HepG2 (cell line): ENCODE results near the gene DGCR2. TPM values are rescaled to one million over a fixed set of nuclear protein-coding genes. Genes with fewer than 3 reads are reported as not detected.

Experiments used
- ATAC-seq: fragments of 200-7000 bp; cut with Tn5 transposase; 3 replicates; pipeline ENCODE4 v1.9.1; 2020; ENCODE audit warnings: mild to moderate bottlenecking, moderate library complexity
- BruUV-seq: library from RNA; stranded (reverse); fragments of 400-500 nt; replicated peaks from 2 replicates; lab custom pipeline; 2021; lab: Mats Ljungman, UMichigan
- CTCF ChIA-PET: fragments of 300-600 bp; formaldehyde crosslinking; extraction: SDS; loops from one replicate; lab custom pipeline; 2021; ENCODE audit warnings: low total read pairs, inconsistent platforms, low intra/inter-chr PET ratio; lab: Yijun Ruan, JAX
- POLR2A ChIA-PET: fragments of 350-600 bp; sonication (Branson Sonifier 250); formaldehyde crosslinking; loops from one replicate; lab custom pipeline; 2020; ENCODE audit warnings: antibody characterized with exemption, inconsistent platforms; lab: Yijun Ruan, JAX
- DNase-seq: peaks from one replicate; pipeline ENCODE4 v3.0.0-alpha.2; 2015; ENCODE audit warnings: low spot score
- FAIRE-seq: peaks from 3 replicates; lab custom pipeline; 2011; peaks lifted over from hg19 to GRCh38; lab: Jason Lieb, UNC
- H2AFZ ChIP-seq: one replicate; pipeline ENCODE4 v1.6.1; 2011; ENCODE audit warnings: low read length, inconsistent platforms
- H3K27ac ChIP-seq: fragments of 300-600 bp; 3 replicates; pipeline ENCODE4 v1.8.0; 2011; ENCODE audit warnings: mixed run types, mild to moderate bottlenecking, mixed read lengths, low read length, inconsistent platforms; ENCODE audit not compliant: insufficient read depth; ENCODE audit errors: extremely low read length
- H3K27me3 ChIP-seq, 2 experiments: fragments of 200-600 bp in 1 of 2; 2 replicates in 1 of 2; 3 replicates in 1 of 2; pipeline versions ENCODE4 v1.6.0 to v1.8.0; 2011; ENCODE audit warnings: low read length in 2 of 2, mild to moderate bottlenecking in 2 of 2, moderate library complexity in 2 of 2, inconsistent platforms in 1 of 2; ENCODE audit not compliant: insufficient read depth in 2 of 2, control insufficient read depth in 1 of 2
- H3K36me3 ChIP-seq, 2 experiments: fragments of 200-600 bp in 1 of 2; replicated peaks in 1 of 2; 2 replicates in 1 of 2; 3 replicates in 1 of 2; pipeline versions ENCODE4 v1.5.1 to v1.8.0; 2011; ENCODE audit warnings: low read length in 2 of 2, inconsistent platforms in 1 of 2; ENCODE audit not compliant: insufficient read depth in 2 of 2, control insufficient read depth in 1 of 2
- H3K4me1 ChIP-seq: 2 replicates; pipeline ENCODE4 v1.5.1; 2012; ENCODE audit warnings: low read length, inconsistent platforms; ENCODE audit not compliant: insufficient read depth
- H3K4me2 ChIP-seq: 2 replicates; pipeline ENCODE4 v1.6.0; 2011; ENCODE audit warnings: low read depth, low read length, inconsistent platforms
- H3K4me3 ChIP-seq, 3 experiments: fragments of 200-600 bp in 1 of 3; sonication (generic), shearing (Covaris generic) in 1 of 3; replicated peaks in 1 of 3; 2 replicates each; pipeline ENCODE4 v1.5.1; 2011 to 2016; ENCODE audit warnings: low read length in 3 of 3, inconsistent platforms in 2 of 3, low read depth in 2 of 3, mild to moderate bottlenecking in 2 of 3, control low read depth in 1 of 3, mixed read lengths in 1 of 3; ENCODE audit not compliant: insufficient read depth in 1 of 3
- H3K79me2 ChIP-seq: one replicate; pipeline ENCODE4 v1.6.1; 2011; ENCODE audit warnings: low read length, inconsistent platforms; ENCODE audit not compliant: insufficient read depth
- H3K9ac ChIP-seq: 2 replicates; pipeline ENCODE4 v1.6.0; 2011; ENCODE audit warnings: mild to moderate bottlenecking, low read depth, low read length, inconsistent platforms; ENCODE audit not compliant: insufficient read depth
- H3K9me3 ChIP-seq: 2 replicates; pipeline ENCODE4 v1.5.1; 2012; ENCODE audit warnings: mild to moderate bottlenecking, low read length
- H4K20me1 ChIP-seq: 2 replicates; pipeline ENCODE4 v1.6.0; 2011; ENCODE audit warnings: inconsistent platforms, mild to moderate bottlenecking, low read length, moderate library complexity; ENCODE audit not compliant: insufficient read depth
- JUN ChIP-seq: sonication (generic); formaldehyde crosslinking; IDR thresholded peaks from 2 replicates; pipeline ENCODE4 v1.4.0; 2020; ENCODE audit warnings: mild to moderate bottlenecking, missing genetic modification reagents
- RBFOX2 ChIP-seq: fragments of 200-400 bp; formaldehyde crosslinking; IDR thresholded peaks from 2 replicates; pipeline ENCODE4 v1.6.1; 2017; ENCODE audit warnings: low read depth, mild to moderate bottlenecking, low read length
- RORA ChIP-seq: sonication (generic); formaldehyde crosslinking; IDR thresholded peaks from 2 replicates; pipeline ENCODE4 v1.5.0; 2020; ENCODE audit warnings: mild to moderate bottlenecking, missing genetic modification reagents, moderate library complexity
- ZFP90 ChIP-seq: sonication (generic); formaldehyde crosslinking; IDR thresholded peaks from 2 replicates; pipeline ENCODE4 v1.8.0; 2022; ENCODE audit warnings: missing genetic modification reagents, mild to moderate bottlenecking, inconsistent platforms, borderline replicate concordance
- ZNF850 ChIP-seq: sonication (generic); formaldehyde crosslinking; conservative IDR thresholded peaks from 2 replicates; pipeline ENCODE4 v1.9.0; 2021; ENCODE audit warnings: mild to moderate bottlenecking, missing genetic modification reagents
- WGBS: methylation state at CpG from one replicate; pipeline ENCODE4 v1.1.6; 2017; ENCODE audit warnings: low lambda C conversion rate; 5-methylcytosine and 5-hydroxymethylcytosine counted together
- in situ Hi-C: cut with HindIII; loops from 2 replicates; pipeline ENCODE4 v1.10.0; 2017; ENCODE audit warnings: low pct_unique_long_range_greater_than_20kb; ENCODE audit not compliant: extremely low pct_ligation_motif_present
- intact Hi-C: fragments of 100-400 bp; cut with micrococcal nuclease; formaldehyde crosslinking; loops from one replicate; pipeline ENCODE4 v1.10.0; 2022; ENCODE audit not compliant: unreplicated experiment
- polyA plus RNA-seq, 8 experiments: library from polyadenylated mRNA; depleted of rRNA in 3 of 8; stranded (reverse) in 7 of 8; unstranded in 1 of 8; fragments of >200 nt; fragmentation: Illumina TruSeq in 4 of 8; extraction: Trizol in 4 of 8; gene quantifications; 2 replicates each; pipeline versions ENCODE4 v1.2.1 to v1.2.3, GENCODE V29; 2011 to 2016; ENCODE audit warnings: low read depth in 4 of 8, missing spikeins in 1 of 8, mixed read lengths in 1 of 8; ENCODE audit not compliant: insufficient read depth in 1 of 8
- total RNA-seq, 5 experiments: library from RNA; depleted of rRNA; stranded (reverse); fragments of >200 nt; fragmentation: Illumina TruSeq; extraction: Trizol; gene quantifications; 2 replicates each; pipeline ENCODE4 v1.2.3, GENCODE V29; 2016; ENCODE audit warnings: low read depth in 1 of 5
- TF ChIP-seq, protein P1 (sequence below): sonication (generic); formaldehyde crosslinking; IDR thresholded peaks from 2 replicates; pipeline ENCODE4 v1.4.0; 2020; ENCODE audit warnings: missing genetic modification reagents, low read depth, mild to moderate bottlenecking, borderline replicate concordance
- TF ChIP-seq, protein P2 (sequence below): sonication (generic); formaldehyde crosslinking; conservative IDR thresholded peaks from 2 replicates; pipeline ENCODE4 v1.4.0; 2020; ENCODE audit warnings: missing genetic modification reagents
- TF ChIP-seq, protein P3 (sequence below): sonication (generic); formaldehyde crosslinking; IDR thresholded peaks from 2 replicates; pipeline ENCODE4 v1.9.0; 2022; ENCODE audit warnings: missing genetic modification reagents, mild to moderate bottlenecking, borderline replicate concordance
- TF ChIP-seq, protein P4 (sequence below): IDR thresholded peaks from 2 replicates; pipeline ENCODE4 v1.6.1; 2018; ENCODE audit warnings: missing genetic modification reagents
- TF ChIP-seq, protein P5 (sequence below): sonication (generic); formaldehyde crosslinking; IDR thresholded peaks from 2 replicates; pipeline ENCODE4 v1.8.0; 2022; ENCODE audit warnings: missing genetic modification reagents, mild to moderate bottlenecking, inconsistent platforms, borderline replicate concordance
- TF ChIP-seq, protein P6 (sequence below): sonication (generic); formaldehyde crosslinking; IDR thresholded peaks from 2 replicates; pipeline ENCODE4; 2020; ENCODE audit warnings: missing genetic modification reagents, mild to moderate bottlenecking, borderline replicate concordance

Gene DGCR2
- total and polyA plus RNA-seq, 2 of the 13 experiments (the other 11 are each of a cell fraction or from before 2014, with no cell fraction given): 23.1 to 35.3 TPM

DNA sequence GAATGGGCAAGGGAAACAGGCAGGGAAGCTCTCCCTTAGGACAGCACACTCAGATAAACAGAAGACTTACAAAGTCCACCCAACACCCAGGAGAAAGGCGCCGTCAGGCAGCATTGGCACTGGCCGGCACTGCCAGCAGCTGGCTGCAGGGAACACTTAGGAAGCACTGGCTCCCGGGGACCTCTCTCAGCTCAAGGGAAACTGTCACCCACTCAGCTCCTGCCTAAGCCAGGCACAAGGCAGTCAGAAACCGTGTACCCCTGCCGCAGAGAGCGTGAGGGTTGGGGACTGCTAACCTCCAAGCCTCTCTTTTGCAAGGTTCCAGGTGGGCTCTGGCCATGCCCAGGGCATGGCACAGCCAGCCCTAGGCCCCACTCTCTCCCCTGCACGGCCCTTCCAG, 64.7 kb downstream of the DGCR2 start (continued):
- TF ChIP-seq RORA (CRISPR knock-in tag) (no peak), ZFP90 (CRISPR knock-in tag) (no peak), JUN (CRISPR knock-in tag) (no peak), ZNF850 (no peak)
- TF ChIP-seq, protein P1, sequence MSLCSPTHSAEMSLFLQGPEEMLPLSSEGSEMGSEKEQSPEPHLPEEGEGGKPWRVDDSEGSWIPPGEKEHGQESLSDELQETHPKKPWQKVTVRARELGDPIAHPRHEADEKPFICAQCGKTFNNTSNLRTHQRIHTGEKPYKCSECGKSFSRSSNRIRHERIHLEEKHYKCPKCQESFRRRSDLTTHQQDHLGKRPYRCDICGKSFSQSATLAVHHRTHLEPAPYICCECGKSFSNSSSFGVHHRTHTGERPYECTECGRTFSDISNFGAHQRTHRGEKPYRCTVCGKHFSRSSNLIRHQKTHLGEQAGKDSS (CRISPR knock-in tag): no peak
- TF ChIP-seq, protein P2, sequence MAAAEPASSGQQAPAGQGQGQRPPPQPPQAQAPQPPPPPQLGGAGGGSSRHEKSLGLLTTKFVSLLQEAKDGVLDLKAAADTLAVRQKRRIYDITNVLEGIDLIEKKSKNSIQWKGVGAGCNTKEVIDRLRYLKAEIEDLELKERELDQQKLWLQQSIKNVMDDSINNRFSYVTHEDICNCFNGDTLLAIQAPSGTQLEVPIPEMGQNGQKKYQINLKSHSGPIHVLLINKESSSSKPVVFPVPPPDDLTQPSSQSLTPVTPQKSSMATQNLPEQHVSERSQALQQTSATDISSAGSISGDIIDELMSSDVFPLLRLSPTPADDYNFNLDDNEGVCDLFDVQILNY (CRISPR knock-in tag): no peak
- TF ChIP-seq, protein P3, sequence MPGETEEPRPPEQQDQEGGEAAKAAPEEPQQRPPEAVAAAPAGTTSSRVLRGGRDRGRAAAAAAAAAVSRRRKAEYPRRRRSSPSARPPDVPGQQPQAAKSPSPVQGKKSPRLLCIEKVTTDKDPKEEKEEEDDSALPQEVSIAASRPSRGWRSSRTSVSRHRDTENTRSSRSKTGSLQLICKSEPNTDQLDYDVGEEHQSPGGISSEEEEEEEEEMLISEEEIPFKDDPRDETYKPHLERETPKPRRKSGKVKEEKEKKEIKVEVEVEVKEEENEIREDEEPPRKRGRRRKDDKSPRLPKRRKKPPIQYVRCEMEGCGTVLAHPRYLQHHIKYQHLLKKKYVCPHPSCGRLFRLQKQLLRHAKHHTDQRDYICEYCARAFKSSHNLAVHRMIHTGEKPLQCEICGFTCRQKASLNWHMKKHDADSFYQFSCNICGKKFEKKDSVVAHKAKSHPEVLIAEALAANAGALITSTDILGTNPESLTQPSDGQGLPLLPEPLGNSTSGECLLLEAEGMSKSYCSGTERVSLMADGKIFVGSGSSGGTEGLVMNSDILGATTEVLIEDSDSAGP (CRISPR knock-in tag): no peak
- TF ChIP-seq, protein P4, sequence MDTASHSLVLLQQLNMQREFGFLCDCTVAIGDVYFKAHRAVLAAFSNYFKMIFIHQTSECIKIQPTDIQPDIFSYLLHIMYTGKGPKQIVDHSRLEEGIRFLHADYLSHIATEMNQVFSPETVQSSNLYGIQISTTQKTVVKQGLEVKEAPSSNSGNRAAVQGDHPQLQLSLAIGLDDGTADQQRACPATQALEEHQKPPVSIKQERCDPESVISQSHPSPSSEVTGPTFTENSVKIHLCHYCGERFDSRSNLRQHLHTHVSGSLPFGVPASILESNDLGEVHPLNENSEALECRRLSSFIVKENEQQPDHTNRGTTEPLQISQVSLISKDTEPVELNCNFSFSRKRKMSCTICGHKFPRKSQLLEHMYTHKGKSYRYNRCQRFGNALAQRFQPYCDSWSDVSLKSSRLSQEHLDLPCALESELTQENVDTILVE (CRISPR knock-in tag): no peak

DNA sequence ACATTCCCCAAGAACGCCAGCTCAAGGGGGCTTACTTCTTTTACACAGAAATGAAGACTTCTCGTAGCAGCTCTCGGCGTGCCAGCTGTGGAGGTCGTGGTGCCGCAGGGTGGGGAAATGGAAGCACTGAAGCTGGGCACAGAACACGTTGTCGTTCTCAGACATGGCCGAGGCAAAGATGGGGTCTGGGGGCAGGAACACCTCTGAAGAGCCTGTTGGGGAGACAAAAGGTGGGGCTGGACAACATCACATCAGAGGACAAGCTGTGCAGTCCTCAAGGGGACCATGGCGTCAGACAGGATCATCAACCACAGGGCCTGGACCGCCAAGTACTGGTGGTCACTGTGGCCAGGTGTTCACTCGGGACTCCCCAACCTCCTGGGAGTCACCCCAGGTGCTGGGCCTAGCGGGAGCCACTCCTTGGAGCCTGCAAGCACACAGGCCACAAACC, 65.2 kb downstream of the DGCR2 start:
- H3K9me3 ChIP-seq: no peaks in the 10 kb centered on the region
- H4K20me1 ChIP-seq: no peaks in the 10 kb centered on the region
- WGBS: 97% methylated on average over 10 of the region's 13 CpGs
- H3K36me3 ChIP-seq: peaks cover 26 to 76% of the 10 kb centered on the region in 2 experiments; a peak in 4 of 5 replicates
- H3K4me2 ChIP-seq: no peak overlapping the region
- no peaks in the 10 kb centered on the region for H3K4me1 ChIP-seq
- no peak for FAIRE-seq
- H3K9ac ChIP-seq: no peak overlapping the region
- no peak for DNase-seq
- no peaks in the 10 kb centered on the region for H3K79me2 ChIP-seq
- intact Hi-C loops (no loop called here), in situ Hi-C loops (no loop called here)
- no TSS peak for BruUV-seq
- no peak for ATAC-seq
- H3K27me3 ChIP-seq: no peaks in the 10 kb centered on the region
- POLR2A ChIA-PET: no interaction called here
- H3K4me3 ChIP-seq: no peak overlapping the region
- CTCF ChIA-PET: no interaction called here
- no peak overlapping the region for H3K27ac ChIP-seq
- H2AFZ ChIP-seq: no peak overlapping the region
- TF ChIP-seq, protein P5, sequence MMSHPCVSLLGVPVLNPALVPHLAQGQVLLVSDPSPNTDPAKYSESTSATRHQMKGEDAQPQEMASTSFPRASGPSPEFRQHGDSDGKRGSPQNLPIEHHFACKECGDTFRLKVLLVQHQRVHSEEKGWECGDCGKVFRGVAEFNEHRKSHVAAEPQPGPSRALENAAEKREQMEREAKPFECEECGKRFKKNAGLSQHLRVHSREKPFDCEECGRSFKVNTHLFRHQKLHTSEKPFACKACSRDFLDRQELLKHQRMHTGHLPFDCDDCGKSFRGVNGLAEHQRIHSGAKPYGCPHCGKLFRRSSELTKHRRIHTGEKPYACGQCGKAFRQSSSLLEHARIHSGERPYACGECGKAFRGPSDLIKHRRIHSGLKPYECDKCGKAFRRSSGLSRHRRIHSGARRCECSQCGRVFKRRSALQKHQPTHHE (CRISPR knock-in tag): no peak
- TF ChIP-seq, protein P6, sequence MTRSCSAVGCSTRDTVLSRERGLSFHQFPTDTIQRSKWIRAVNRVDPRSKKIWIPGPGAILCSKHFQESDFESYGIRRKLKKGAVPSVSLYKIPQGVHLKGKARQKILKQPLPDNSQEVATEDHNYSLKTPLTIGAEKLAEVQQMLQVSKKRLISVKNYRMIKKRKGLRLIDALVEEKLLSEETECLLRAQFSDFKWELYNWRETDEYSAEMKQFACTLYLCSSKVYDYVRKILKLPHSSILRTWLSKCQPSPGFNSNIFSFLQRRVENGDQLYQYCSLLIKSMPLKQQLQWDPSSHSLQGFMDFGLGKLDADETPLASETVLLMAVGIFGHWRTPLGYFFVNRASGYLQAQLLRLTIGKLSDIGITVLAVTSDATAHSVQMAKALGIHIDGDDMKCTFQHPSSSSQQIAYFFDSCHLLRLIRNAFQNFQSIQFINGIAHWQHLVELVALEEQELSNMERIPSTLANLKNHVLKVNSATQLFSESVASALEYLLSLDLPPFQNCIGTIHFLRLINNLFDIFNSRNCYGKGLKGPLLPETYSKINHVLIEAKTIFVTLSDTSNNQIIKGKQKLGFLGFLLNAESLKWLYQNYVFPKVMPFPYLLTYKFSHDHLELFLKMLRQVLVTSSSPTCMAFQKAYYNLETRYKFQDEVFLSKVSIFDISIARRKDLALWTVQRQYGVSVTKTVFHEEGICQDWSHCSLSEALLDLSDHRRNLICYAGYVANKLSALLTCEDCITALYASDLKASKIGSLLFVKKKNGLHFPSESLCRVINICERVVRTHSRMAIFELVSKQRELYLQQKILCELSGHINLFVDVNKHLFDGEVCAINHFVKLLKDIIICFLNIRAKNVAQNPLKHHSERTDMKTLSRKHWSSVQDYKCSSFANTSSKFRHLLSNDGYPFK (CRISPR knock-in tag): no peak
- TF ChIP-seq RBFOX2: no peak
